Activated CD4-positive, alpha-beta T cell treated with anti-CD3 and anti-CD28 coated beads, Interleukin-2, Interleukin-4, amounts not matched to agents 100 ng/mL and 50 ng/mL, durations not matched to agents 16 hours and 8 hours (primary cell): ENCODE results near the gene PUS3.

Experiments used
- DNase-seq: peaks from one replicate; pipeline ENCODE4 v3.0.0-alpha.2; 2020; ENCODE audit warnings: low spot score

Gene PUS3

GRCh38 chr11:125902927-125903710 is at the start of gene PUS3:
TSS of gene PUS3 (minus strand) at chr11:125903206. CDS start at chr11:125896284, 6,922 bp downstream.
- peak; percentile 91 for DNase-seq

- DNase-seq = no peak
Observed at GRCh38 chr11:125952559-125952958, 49.6 kb upstream of the PUS3 start.

- DNase-seq = no peak
Observed at GRCh38 chr11:125951731-125952130, 48.7 kb upstream of the PUS3 start.

GRCh38 chr11:125950696-125951651 is 48.0 kb upstream of the PUS3 start:
- no peak for DNase-seq

- no peak for DNase-seq
Observed at GRCh38 chr11:125950178-125950490, 47.1 kb upstream of the PUS3 start.

- no peak for DNase-seq
Observed at GRCh38 chr11:125949271-125950177, 46.5 kb upstream of the PUS3 start.

GRCh38 chr11:125948278-125949051 is 45.5 kb upstream of the PUS3 start:
- no peak for DNase-seq

GRCh38 chr11:125947419-125948277 is 44.6 kb upstream of the PUS3 start:
- DNase-seq = no peak

GRCh38 chr11:125946712-125947418 is 43.9 kb upstream of the PUS3 start:
- DNase-seq = no peak

GRCh38 chr11:125945797-125946520 is 43.0 kb upstream of the PUS3 start, which contains the start of gene VSIG10L2:
TSS of gene VSIG10L2 (plus strand) at chr11:125946044. CDS start at chr11:125946056, 12 bp downstream.
- no peak for DNase-seq

- DNase-seq = no peak
Observed at GRCh38 chr11:125945011-125945796, 42.2 kb upstream of the PUS3 start.

- DNase-seq = no peak
Observed at GRCh38 chr11:125944350-125945010, 41.5 kb upstream of the PUS3 start.

GRCh38 chr11:125943661-125944349 is 40.8 kb upstream of the PUS3 start:
- no peak for DNase-seq

GRCh38 chr11:125942771-125943428 is 39.9 kb upstream of the PUS3 start:
- no peak for DNase-seq

- DNase-seq = peak; percentile 38
Observed at GRCh38 chr11:125941619-125942611, 38.9 kb upstream of the PUS3 start.
